Liver (tissue), 9 donors: ENCODE results near the gene SCAF11. TPM values are rescaled to one million over a fixed set of nuclear protein-coding genes. Genes with fewer than 3 reads are reported as not detected.

Source experiments
- DNase-seq: peaks from one replicate; pipeline ENCODE4 v3.0.0-alpha.2; 2017; ENCODE audit warnings: low spot score
- H3K27ac ChIP-seq, 2 donors: one replicate each; pipeline ENCODE4 v1.7.0; 2013; ENCODE audit warnings: inconsistent platforms in 2 of 2, low read length in 2 of 2, control low read depth in 1 of 2, low read depth in 1 of 2, mild to moderate bottlenecking in 1 of 2
- H3K27me3 ChIP-seq, 4 donors: one replicate each; pipeline versions ENCODE4 v1.6.1 to v1.7.0; 2013; ENCODE audit warnings: low read length in 3 of 4, inconsistent platforms in 1 of 4, mild to moderate bottlenecking in 1 of 4, moderate library complexity in 1 of 4; ENCODE audit not compliant: control insufficient read depth in 4 of 4, insufficient read depth in 4 of 4
- H3K36me3 ChIP-seq, 4 donors: one replicate each; pipeline versions ENCODE4 v1.6.1 to v1.7.0; 2013; ENCODE audit warnings: low read length in 3 of 4, mild to moderate bottlenecking in 3 of 4, low read depth in 1 of 4, moderate library complexity in 1 of 4; ENCODE audit not compliant: control insufficient read depth in 4 of 4, insufficient read depth in 3 of 4
- H3K4me1 ChIP-seq, 4 donors: one replicate each; pipeline versions ENCODE4 v1.6.1 to v1.7.0; 2013; ENCODE audit warnings: low read length in 3 of 4, mild to moderate bottlenecking in 3 of 4, moderate library complexity in 1 of 4; ENCODE audit not compliant: control insufficient read depth in 4 of 4, insufficient read depth in 4 of 4
- H3K4me3 ChIP-seq, 3 donors: one replicate each; pipeline versions ENCODE4 v1.6.1 to v1.7.0; 2013; ENCODE audit warnings: low read length in 3 of 3, control low read depth in 1 of 3, low read depth in 1 of 3, mild to moderate bottlenecking in 1 of 3
- H3K9ac ChIP-seq, 2 donors: one replicate each; pipeline ENCODE4 v1.7.0; 2013; ENCODE audit warnings: low read length in 2 of 2, mild to moderate bottlenecking in 2 of 2, moderate library complexity in 2 of 2, control low read depth in 1 of 2, low read depth in 1 of 2
- H3K9me3 ChIP-seq, 4 donors: one replicate each; pipeline versions ENCODE4 v1.6.1 to v1.7.0; 2013; ENCODE audit warnings: low read length in 3 of 4; ENCODE audit not compliant: control insufficient read depth in 4 of 4
- ATF3 ChIP-seq: IDR thresholded peaks from 2 replicates; pipeline ENCODE4 v1.6.1; 2016; ENCODE audit warnings: antibody characterized with exemption
- CTCF ChIP-seq: fragments of 150-350 bp; IDR thresholded peaks from 2 replicates; pipeline ENCODE4 v1.5.1; 2017; ENCODE audit warnings: improper control_type of control experiment, low read depth, low read length; ENCODE audit not compliant: missing input control
- EGR1 ChIP-seq, 2 donors: IDR thresholded peaks; 2 replicates each; pipeline ENCODE4 v1.6.1; 2016 to 2018; ENCODE audit warnings: antibody characterized with exemption in 2 of 2, low read depth in 2 of 2
- FOXA1 ChIP-seq: IDR thresholded peaks from 2 replicates; pipeline ENCODE4 v1.6.1; 2016; ENCODE audit warnings: antibody characterized with exemption
- FOXA2 ChIP-seq: IDR thresholded peaks from 2 replicates; pipeline ENCODE4 v1.6.1; 2016; ENCODE audit warnings: antibody characterized with exemption
- GABPA ChIP-seq, 2 donors: IDR thresholded peaks in 1 of 2; conservative IDR thresholded peaks in 1 of 2; 2 replicates each; pipeline ENCODE4 v1.6.1; 2016; ENCODE audit warnings: antibody characterized with exemption in 2 of 2, mild to moderate bottlenecking in 1 of 2, moderate library complexity in 1 of 2
- HNF4A ChIP-seq, 2 donors: conservative IDR thresholded peaks; 2 replicates each; pipeline ENCODE4 v1.6.1; 2016; ENCODE audit warnings: antibody characterized with exemption in 2 of 2, mild to moderate bottlenecking in 2 of 2
- HNF4G ChIP-seq: IDR thresholded peaks from 2 replicates; pipeline ENCODE4 v1.6.1; 2016; ENCODE audit warnings: antibody characterized with exemption
- JUND ChIP-seq, 2 donors: IDR thresholded peaks; 2 replicates each; pipeline ENCODE4 v1.6.1; 2016; ENCODE audit warnings: antibody characterized with exemption in 2 of 2
- MAX ChIP-seq: IDR thresholded peaks from 2 replicates; pipeline ENCODE4 v1.6.1; 2016; ENCODE audit warnings: antibody characterized with exemption
- NR2F2 ChIP-seq: IDR thresholded peaks from 2 replicates; pipeline ENCODE4 v1.6.1; 2016; ENCODE audit warnings: antibody characterized with exemption
- RAD21 ChIP-seq, 2 donors: IDR thresholded peaks; 2 replicates each; pipeline ENCODE4 v1.6.1; 2016; ENCODE audit warnings: antibody characterized with exemption in 2 of 2, mild to moderate bottlenecking in 2 of 2
- REST ChIP-seq: IDR thresholded peaks from 2 replicates; pipeline ENCODE4 v1.6.1; 2016; ENCODE audit warnings: antibody characterized with exemption, mild to moderate bottlenecking
- RXRA ChIP-seq, 2 donors: IDR thresholded peaks; 2 replicates each; pipeline ENCODE4 v1.6.1; 2017 to 2018; ENCODE audit warnings: antibody characterized with exemption in 2 of 2, mild to moderate bottlenecking in 1 of 2
- SP1 ChIP-seq: IDR thresholded peaks from 2 replicates; pipeline ENCODE4 v1.6.1; 2018; ENCODE audit warnings: antibody characterized with exemption, mild to moderate bottlenecking
- TAF1 ChIP-seq: conservative IDR thresholded peaks from 2 replicates; pipeline ENCODE4 v1.6.1; 2016; ENCODE audit warnings: antibody characterized with exemption, mild to moderate bottlenecking
- YY1 ChIP-seq: IDR thresholded peaks from 2 replicates; pipeline ENCODE4 v1.6.1; 2016; ENCODE audit warnings: antibody characterized with exemption, mild to moderate bottlenecking
- ZBTB33 ChIP-seq: IDR thresholded peaks from 2 replicates; pipeline ENCODE4 v1.6.1; 2016; ENCODE audit warnings: antibody characterized with exemption
- WGBS: extraction: QIAGEN DNeasy Blood & Tissue Kit; methylation state at CpG from one replicate; pipeline ENCODE4 v1.1.7; 2013; 5-methylcytosine and 5-hydroxymethylcytosine counted together
- polyA plus RNA-seq, 2 donors: library from polyadenylated mRNA; stranded (reverse) in 1 of 2; unstranded in 1 of 2; fragments of 200-250 nt in 1 of 2; fragments of >200 nt in 1 of 2; fragmentation: Nextera tagmentation in 1 of 2; extraction: Ambion mirVana in 1 of 2; gene quantifications; one replicate each; pipeline versions ENCODE4 v1.2.1 to v1.2.3, GENCODE V29; 2013 to 2015
- total RNA-seq, 2 donors: library from RNA; depleted of rRNA; stranded (reverse); fragments of >200 nt; gene quantifications; one replicate each; pipeline ENCODE4 v1.2.3, GENCODE V29; 2014
- donor health status: healthy.
- donor health status: healthy.
- donor health status: healthy.
- donor health status: healthy.
- donor health status: healthy.

SCAF11 gene
- total and polyA plus RNA-seq, 4 donors, result 15.6 to 80.0 (median 43.9) TPM

GRCh38 chr12:45980540-45980939, 9.8 kb downstream of the SCAF11 start:
- Histone ChIP-seq H3K9me3 (no peaks in the 10 kb centered on the region), H3K9ac (no peak overlapping the region), H3K4me3 (no peak overlapping the region), H3K36me3 (no peaks in the 10 kb centered on the region), H3K4me1 (peaks cover 10 to 44% (median 24%) of the 10 kb centered on the region in 4 donors), H3K27me3 (no peaks in the 10 kb centered on the region), H3K27ac (no peak overlapping the region)
- WGBS, result 68% methylated on average over 1 of the region's 1 CpG
- no peak for DNase-seq
- no peak for TF ChIP-seq CTCF
- TF ChIP-seq FOXA2, result no peak
- no peak for TF ChIP-seq REST
- TF ChIP-seq RXRA (IDR thresholded peaks at IDR 0.05), result no peak
- no peak for TF ChIP-seq ZBTB33
- no peak for TF ChIP-seq GABPA (IDR thresholded peaks at IDR 0.05 in 1 of 2, conservative IDR thresholded peaks at IDR 0.05 in 1 of 2)
- TF ChIP-seq YY1, result no peak
- no peak for TF ChIP-seq MAX
- TF ChIP-seq HNF4G, result no peak
- no peak for TF ChIP-seq NR2F2
- no peak for TF ChIP-seq RAD21 (IDR thresholded peaks at IDR 0.05)
- no peak for TF ChIP-seq TAF1
- no peak for TF ChIP-seq EGR1 (IDR thresholded peaks at IDR 0.05; ENCODE audit: low read depth in 2 of 2)
- TF ChIP-seq JUND (IDR thresholded peaks at IDR 0.05), result no peak
- TF ChIP-seq ATF3, result no peak
- no peak for TF ChIP-seq HNF4A (conservative IDR thresholded peaks at IDR 0.05)
- TF ChIP-seq FOXA1, result no peak
- TF ChIP-seq SP1, result no peak

GRCh38 chr12:45978108-45978507, 12.3 kb downstream of the SCAF11 start:
- Histone ChIP-seq H3K27me3 (no peaks in the 10 kb centered on the region), H3K4me3 (no peak overlapping the region), H3K9ac (no peak overlapping the region), H3K4me1 (peaks cover 6 to 36% (median 20%) of the 10 kb centered on the region in 4 donors), H3K27ac (no peak overlapping the region), H3K36me3 (no peaks in the 10 kb centered on the region), H3K9me3 (no peaks in the 10 kb centered on the region)
- WGBS, result 89% methylated on average over 2 of the region's 2 CpGs
- DNase-seq, result no peak
- TF ChIP-seq GABPA (IDR thresholded peaks at IDR 0.05 in 1 of 2, conservative IDR thresholded peaks at IDR 0.05 in 1 of 2) (no peak), REST (no peak), FOXA2 (no peak), EGR1 (IDR thresholded peaks at IDR 0.05; ENCODE audit: low read depth in 2 of 2) (no peak), SP1 (no peak), RXRA (IDR thresholded peaks at IDR 0.05) (no peak), MAX (no peak), JUND (IDR thresholded peaks at IDR 0.05) (no peak), ATF3 (no peak), FOXA1 (no peak), NR2F2 (no peak), RAD21 (IDR thresholded peaks at IDR 0.05) (no peak)
